Measurements from ENCODE around the gene RASSF4.
A peak's percentile ranks its signal among the peaks of the same experiment; 100 is the strongest.

The RASSF4 gene, protein sequence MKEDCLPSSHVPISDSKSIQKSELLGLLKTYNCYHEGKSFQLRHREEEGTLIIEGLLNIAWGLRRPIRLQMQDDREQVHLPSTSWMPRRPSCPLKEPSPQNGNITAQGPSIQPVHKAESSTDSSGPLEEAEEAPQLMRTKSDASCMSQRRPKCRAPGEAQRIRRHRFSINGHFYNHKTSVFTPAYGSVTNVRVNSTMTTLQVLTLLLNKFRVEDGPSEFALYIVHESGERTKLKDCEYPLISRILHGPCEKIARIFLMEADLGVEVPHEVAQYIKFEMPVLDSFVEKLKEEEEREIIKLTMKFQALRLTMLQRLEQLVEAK

DNA sequence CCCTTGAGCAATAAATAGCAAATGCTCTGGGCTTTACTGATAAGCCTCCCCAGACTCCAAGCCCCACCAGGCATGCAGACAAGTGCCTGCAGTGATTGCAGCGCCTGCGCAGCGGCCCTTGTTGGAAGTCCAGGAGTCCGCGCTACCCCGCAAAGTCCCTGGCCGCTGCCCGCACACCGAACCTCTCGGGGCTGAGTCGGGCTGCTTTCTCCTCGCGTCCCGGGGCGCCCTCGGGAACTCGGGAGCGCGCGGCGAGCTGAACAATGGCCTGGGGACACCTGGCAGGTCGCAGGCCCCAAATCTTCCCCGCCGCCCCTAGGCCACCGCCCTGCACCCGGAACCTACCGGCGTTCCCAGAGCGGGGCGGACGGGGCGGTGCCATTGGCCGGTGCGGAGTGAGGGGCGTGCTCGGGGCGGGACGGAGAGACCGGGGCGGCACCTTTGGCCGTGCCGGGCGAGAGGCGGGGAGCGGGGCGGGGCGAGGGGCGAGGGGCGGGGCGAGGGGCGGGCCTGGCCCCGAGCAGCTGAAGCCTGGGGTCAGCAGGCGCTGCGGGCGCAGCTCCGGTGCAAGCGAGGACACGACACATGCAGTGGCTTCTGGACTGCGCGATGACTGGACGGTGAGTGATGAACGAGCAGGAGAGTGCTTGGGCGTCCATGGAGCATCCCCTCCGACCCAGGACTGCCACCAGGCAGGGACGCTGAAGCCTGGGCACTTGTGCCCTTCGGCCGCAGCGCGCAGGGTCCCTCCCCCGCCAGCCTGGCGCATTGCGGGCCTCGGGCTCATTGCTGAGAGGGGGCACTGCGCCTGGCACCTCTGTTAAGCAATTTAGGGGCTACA lies at the start of gene RASSF4:
RASSF4 (plus strand) TSS at position 556 of the 841 bp plus-strand sequence. CDS start 10,401 bp downstream, outside the sequence.
- Histone ChIP-seq H3K4me3 (ENCODE audit: low read length) (peak within 1 kb of the TSS; percentile 80), H3K4me1 (ENCODE audit: control insufficient read depth, insufficient read depth, low read length) (peaks cover 8% of the 10 kb centered on the region), H3K9ac (ENCODE audit: low read length) (peak within 1 kb of the TSS; percentile 36), H3K36me3 (ENCODE audit: control insufficient read depth, insufficient read depth, low read length) (peaks cover 5% of the 10 kb centered on the region), H3K27ac (ENCODE audit: low read depth, low read length) (peak within 1 kb of the TSS; percentile 85), H3K27me3 (ENCODE audit: control insufficient read depth, insufficient read depth, low read length) (no peaks in the 10 kb centered on the region)

DNA sequence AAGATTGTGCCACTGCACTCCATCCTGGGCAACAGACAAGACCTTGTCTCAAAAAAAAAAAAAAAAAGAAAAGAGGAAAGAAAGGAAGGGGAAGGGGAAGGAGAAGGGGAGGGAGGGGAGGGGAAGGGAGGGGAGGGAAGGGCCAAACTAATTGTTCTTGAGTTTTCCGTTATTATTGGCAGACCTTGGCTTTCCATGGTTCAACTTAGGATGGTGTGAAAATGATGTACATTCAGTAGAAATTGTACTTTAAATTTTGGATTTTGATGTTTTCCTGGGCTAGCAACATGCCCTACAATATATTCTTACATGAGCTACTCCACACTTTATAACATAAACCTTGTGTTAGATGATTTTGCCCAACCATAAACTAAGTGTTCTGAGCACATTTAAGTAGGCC lies 49.7 kb upstream of the RASSF4 start:
- H3K27ac ChIP-seq (ENCODE audit: low read depth, low read length) = no peak overlapping the region
- no peaks in the 10 kb centered on the region for H3K36me3 ChIP-seq (ENCODE audit: control insufficient read depth, insufficient read depth, low read length)
- H3K27me3 ChIP-seq (ENCODE audit: control insufficient read depth, insufficient read depth, low read length) = no peaks in the 10 kb centered on the region
- no peak overlapping the region for H3K4me3 ChIP-seq (ENCODE audit: low read length)
- H3K9ac ChIP-seq (ENCODE audit: low read length) = no peak overlapping the region
- H3K4me1 ChIP-seq (ENCODE audit: control insufficient read depth, insufficient read depth, low read length) = no peaks in the 10 kb centered on the region

DNA sequence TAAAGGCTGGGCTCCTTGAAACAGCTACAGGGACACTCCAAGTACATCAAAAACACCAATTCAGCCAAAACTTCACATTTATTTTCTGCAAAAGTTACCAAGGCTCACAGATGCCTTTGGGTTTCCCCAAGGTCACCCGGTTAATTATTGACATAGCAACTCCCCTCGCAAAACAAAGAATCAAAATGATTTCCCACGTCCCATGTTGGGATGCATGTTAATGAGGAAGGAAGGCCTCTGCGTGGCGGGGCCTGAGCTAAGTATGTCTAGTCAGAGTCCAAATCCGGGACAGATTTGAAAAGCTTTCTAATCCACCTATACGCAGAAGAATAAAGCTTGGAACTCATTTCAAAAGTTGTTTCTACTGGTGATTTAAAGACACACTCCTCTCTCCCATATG lies 49.0 kb upstream of the RASSF4 start:
- Histone ChIP-seq H3K36me3 (ENCODE audit: control insufficient read depth, insufficient read depth, low read length) (no peaks in the 10 kb centered on the region), H3K4me3 (ENCODE audit: low read length) (no peak overlapping the region), H3K27me3 (ENCODE audit: control insufficient read depth, insufficient read depth, low read length) (no peaks in the 10 kb centered on the region), H3K27ac (ENCODE audit: low read depth, low read length) (no peak overlapping the region), H3K9ac (ENCODE audit: low read length) (peak overlapping the region; percentile 3), H3K4me1 (ENCODE audit: control insufficient read depth, insufficient read depth, low read length) (no peaks in the 10 kb centered on the region)

DNA sequence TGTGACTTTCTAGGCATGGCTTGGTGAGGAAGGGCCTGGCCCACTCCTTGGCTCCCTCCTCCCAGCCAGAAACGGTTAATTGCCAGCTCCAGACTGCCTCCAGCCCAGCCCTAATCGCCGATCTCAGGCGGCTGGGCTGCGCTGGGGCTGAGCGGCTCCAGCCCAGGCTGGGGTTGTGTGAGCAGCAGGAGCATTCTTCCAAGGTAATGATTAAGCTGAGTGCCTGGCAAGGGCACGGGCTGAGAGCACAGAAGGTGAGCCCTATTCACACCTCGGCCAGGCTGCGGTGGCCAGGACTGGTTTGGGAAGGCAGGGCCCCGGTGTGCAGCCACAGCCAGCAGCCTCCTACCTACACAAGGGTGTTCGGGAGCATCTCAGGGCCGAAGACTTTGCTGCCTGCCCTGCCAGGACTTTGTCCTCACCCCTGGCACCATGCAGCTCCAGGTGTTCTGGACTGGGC lies 48.5 kb upstream of the RASSF4 start, which contains the start of gene TMEM72:
TMEM72 (plus strand) TSS at position 257 of the 460 bp plus-strand sequence; CDS start at position 433, 176 bp downstream.
- Histone ChIP-seq H3K36me3 (ENCODE audit: control insufficient read depth, insufficient read depth, low read length) (no peaks in the 10 kb centered on the region), H3K27ac (ENCODE audit: low read depth, low read length) (no peak within 1 kb of the TSS), H3K9ac (ENCODE audit: low read length) (peak within 1 kb of the TSS; percentile 3), H3K27me3 (ENCODE audit: control insufficient read depth, insufficient read depth, low read length) (no peaks in the 10 kb centered on the region), H3K4me1 (ENCODE audit: control insufficient read depth, insufficient read depth, low read length) (no peaks in the 10 kb centered on the region), H3K4me3 (ENCODE audit: low read length) (peak within 1 kb of the TSS; percentile 34)

DNA sequence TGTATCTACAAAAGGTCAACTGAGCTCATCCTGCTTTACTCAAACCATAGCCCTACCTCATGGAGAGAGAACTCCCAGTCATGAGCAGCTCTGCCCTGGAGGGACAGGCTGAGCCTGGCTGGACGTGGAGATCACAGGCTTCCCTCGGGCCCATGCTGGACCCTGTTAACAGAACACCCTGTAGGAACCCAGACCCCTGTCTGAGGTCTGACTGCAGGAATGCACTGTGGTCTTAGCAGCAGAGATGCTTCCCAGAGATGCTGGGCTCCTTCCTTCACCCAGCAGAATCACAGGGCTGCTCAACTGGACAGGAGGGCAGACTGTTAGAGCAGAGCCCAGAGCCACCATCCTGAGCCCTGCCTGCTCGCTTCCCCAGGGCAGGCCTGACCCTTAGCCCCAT lies 47.7 kb upstream of the RASSF4 start:
- H3K9ac ChIP-seq (ENCODE audit: low read length) = no peak overlapping the region
- H3K27me3 ChIP-seq (ENCODE audit: control insufficient read depth, insufficient read depth, low read length) = no peaks in the 10 kb centered on the region
- no peaks in the 10 kb centered on the region for H3K36me3 ChIP-seq (ENCODE audit: control insufficient read depth, insufficient read depth, low read length)
- H3K4me1 ChIP-seq (ENCODE audit: control insufficient read depth, insufficient read depth, low read length) = no peaks in the 10 kb centered on the region
- no peak overlapping the region for H3K27ac ChIP-seq (ENCODE audit: low read depth, low read length)
- H3K4me3 ChIP-seq (ENCODE audit: low read length) = no peak overlapping the region

DNA sequence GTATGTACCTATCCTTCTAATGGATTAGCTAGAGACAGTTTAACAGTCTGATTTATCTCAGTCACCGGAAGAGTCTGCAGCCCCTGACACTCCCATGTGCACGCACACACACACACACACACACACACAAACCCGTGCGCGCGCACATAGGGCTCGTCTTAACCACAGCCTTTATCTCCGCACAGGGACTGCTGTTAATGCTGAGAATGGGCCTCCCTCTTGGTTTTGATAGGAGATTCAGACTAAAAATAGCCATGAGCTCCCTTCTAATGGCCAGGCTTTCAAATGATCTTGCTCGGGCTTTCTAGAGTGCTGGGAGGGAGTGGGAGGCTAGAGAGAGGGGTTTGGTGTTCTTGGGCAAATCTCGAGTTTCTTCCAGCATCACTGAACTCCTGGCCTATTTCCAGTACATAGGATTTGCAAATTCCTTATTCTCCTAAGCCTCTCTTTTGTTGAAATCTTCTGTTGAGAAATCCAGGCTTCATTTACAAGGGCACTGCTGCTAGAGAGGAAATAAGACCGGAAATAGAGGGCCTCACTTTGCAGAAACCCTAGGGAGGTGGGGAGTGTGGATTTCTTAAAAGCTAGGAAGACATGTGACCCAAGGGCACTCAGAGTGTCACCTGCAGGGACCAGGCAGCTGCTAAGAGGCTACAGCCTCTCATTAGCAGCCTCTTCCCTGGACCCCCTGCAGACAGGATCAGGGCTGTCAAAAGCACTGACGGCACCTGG lies 46.1 kb upstream of the RASSF4 start:
- Histone ChIP-seq H3K4me1 (ENCODE audit: control insufficient read depth, insufficient read depth, low read length) (no peaks in the 10 kb centered on the region), H3K9ac (ENCODE audit: low read length) (no peak overlapping the region), H3K27ac (ENCODE audit: low read depth, low read length) (no peak overlapping the region), H3K27me3 (ENCODE audit: control insufficient read depth, insufficient read depth, low read length) (no peaks in the 10 kb centered on the region), H3K4me3 (ENCODE audit: low read length) (no peak overlapping the region), H3K36me3 (ENCODE audit: control insufficient read depth, insufficient read depth, low read length) (no peaks in the 10 kb centered on the region)

DNA sequence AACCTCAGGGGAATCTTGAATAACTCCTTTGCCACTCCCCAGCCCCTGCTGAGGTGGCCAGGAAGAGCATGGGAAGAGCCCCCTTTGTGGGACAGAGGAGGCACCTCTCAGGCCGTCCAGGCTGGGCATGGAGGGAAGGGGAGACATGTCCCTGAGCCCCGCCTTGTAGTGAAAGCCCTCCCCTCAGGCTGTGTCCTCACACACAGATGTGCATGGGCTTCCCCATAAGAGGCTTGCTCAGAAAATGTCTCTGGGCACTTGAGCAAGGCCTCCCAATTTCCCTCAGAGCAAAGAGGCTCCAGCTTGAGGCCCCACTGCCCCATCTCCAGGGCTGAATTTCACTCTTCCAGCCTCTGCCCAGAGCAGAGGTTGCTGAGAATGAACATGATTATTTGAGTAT lies 44.7 kb upstream of the RASSF4 start:
- Histone ChIP-seq H3K27ac (ENCODE audit: low read depth, low read length) (no peak overlapping the region), H3K27me3 (ENCODE audit: control insufficient read depth, insufficient read depth, low read length) (no peaks in the 10 kb centered on the region), H3K4me3 (ENCODE audit: low read length) (no peak overlapping the region), H3K9ac (ENCODE audit: low read length) (no peak overlapping the region), H3K4me1 (ENCODE audit: control insufficient read depth, insufficient read depth, low read length) (no peaks in the 10 kb centered on the region), H3K36me3 (ENCODE audit: control insufficient read depth, insufficient read depth, low read length) (no peaks in the 10 kb centered on the region)

DNA sequence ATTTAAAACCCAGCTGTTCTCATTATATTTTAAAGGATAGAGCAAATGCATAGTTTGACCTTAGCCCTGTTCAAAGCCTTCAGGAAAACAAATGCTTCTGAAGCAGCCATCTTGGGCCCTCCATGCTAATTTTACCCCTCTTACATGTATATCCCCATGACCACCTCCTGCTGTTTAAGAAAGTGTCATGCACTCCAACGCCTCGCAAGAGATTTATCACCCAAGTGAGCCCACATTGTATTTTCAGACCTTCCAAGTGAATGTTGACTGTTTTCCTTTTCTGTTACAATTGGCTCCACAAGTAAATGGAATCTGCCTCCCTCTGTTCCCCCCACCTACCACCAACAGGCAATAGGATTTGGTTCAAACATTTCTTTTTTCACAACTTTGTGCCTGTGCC lies 43.2 kb upstream of the RASSF4 start:
- no peaks in the 10 kb centered on the region for H3K4me1 ChIP-seq (ENCODE audit: control insufficient read depth, insufficient read depth, low read length)
- H3K27ac ChIP-seq (ENCODE audit: low read depth, low read length) = no peak overlapping the region
- no peak overlapping the region for H3K9ac ChIP-seq (ENCODE audit: low read length)
- H3K27me3 ChIP-seq (ENCODE audit: control insufficient read depth, insufficient read depth, low read length) = no peaks in the 10 kb centered on the region
- no peaks in the 10 kb centered on the region for H3K36me3 ChIP-seq (ENCODE audit: control insufficient read depth, insufficient read depth, low read length)
- H3K4me3 ChIP-seq (ENCODE audit: low read length) = no peak overlapping the region

DNA sequence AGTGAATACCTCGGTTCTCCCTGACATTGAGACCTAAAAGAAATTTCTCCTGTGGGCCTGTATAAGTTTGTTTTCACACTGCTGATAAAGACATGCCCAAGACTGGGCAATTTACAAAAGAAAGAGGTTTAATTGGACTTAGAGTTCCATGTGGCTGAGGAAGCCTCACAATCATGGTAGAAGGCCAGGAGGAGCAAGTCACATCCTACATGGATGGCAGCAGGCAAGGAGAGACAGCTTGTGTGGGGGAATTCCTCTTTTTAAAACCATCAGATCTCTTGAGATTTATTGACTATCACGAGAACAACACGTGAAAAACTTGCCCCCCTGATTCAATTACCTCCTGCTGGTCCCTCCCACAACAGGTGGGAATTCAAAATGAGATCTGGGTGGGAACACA lies 41.8 kb upstream of the RASSF4 start:
- no peaks in the 10 kb centered on the region for H3K27me3 ChIP-seq (ENCODE audit: control insufficient read depth, insufficient read depth, low read length)
- no peak overlapping the region for H3K9ac ChIP-seq (ENCODE audit: low read length)
- H3K4me3 ChIP-seq (ENCODE audit: low read length) = no peak overlapping the region
- H3K36me3 ChIP-seq (ENCODE audit: control insufficient read depth, insufficient read depth, low read length) = no peaks in the 10 kb centered on the region
- H3K27ac ChIP-seq (ENCODE audit: low read depth, low read length) = no peak overlapping the region
- no peaks in the 10 kb centered on the region for H3K4me1 ChIP-seq (ENCODE audit: control insufficient read depth, insufficient read depth, low read length)

DNA sequence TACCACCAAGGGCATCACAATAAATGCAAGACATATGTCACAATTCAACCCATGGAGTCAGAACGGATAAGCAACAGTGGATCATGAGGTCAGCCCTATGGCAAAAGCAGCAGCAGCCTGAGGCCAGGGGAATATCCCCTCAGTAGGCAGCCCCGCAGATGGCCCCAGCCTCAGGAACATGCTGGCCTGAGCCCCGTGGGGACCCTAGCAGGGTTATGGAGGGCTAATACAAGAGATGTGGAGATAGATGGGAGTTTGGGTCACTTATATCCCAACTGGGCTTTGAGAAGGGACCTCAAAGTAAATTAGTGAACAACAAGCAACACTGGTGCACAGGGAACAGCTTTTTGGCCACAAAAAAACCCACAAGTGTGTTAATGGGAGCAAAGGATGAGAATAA lies 39.4 kb upstream of the RASSF4 start:
- Histone ChIP-seq H3K27me3 (ENCODE audit: control insufficient read depth, insufficient read depth, low read length) (no peaks in the 10 kb centered on the region), H3K36me3 (ENCODE audit: control insufficient read depth, insufficient read depth, low read length) (no peaks in the 10 kb centered on the region), H3K4me3 (ENCODE audit: low read length) (no peak overlapping the region), H3K4me1 (ENCODE audit: control insufficient read depth, insufficient read depth, low read length) (no peaks in the 10 kb centered on the region), H3K27ac (ENCODE audit: low read depth, low read length) (no peak overlapping the region), H3K9ac (ENCODE audit: low read length) (no peak overlapping the region)

DNA sequence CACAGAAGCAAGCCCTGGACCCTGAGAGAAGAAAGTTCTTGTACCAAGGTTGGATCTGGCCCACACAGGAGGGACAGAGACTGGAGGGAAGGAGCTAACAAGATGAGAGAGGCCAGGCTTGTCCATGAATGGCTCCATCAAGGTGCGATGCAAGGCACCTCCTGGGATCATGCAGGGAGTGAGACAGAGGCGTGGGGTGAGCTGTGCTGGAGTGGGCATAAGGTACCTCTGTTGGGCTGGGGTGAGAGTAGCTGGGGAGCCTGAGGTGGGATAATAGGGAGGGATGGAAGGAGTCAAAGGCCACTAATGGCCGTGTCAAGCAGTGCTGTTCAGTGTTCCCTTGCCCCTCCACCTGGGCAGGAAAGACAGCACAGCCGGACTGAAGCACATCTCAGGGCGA lies 38.5 kb upstream of the RASSF4 start:
- no peak overlapping the region for H3K9ac ChIP-seq (ENCODE audit: low read length)
- H3K27ac ChIP-seq (ENCODE audit: low read depth, low read length) = no peak overlapping the region
- H3K4me1 ChIP-seq (ENCODE audit: control insufficient read depth, insufficient read depth, low read length) = no peaks in the 10 kb centered on the region
- H3K36me3 ChIP-seq (ENCODE audit: control insufficient read depth, insufficient read depth, low read length) = no peaks in the 10 kb centered on the region
- no peak overlapping the region for H3K4me3 ChIP-seq (ENCODE audit: low read length)
- no peaks in the 10 kb centered on the region for H3K27me3 ChIP-seq (ENCODE audit: control insufficient read depth, insufficient read depth, low read length)

DNA sequence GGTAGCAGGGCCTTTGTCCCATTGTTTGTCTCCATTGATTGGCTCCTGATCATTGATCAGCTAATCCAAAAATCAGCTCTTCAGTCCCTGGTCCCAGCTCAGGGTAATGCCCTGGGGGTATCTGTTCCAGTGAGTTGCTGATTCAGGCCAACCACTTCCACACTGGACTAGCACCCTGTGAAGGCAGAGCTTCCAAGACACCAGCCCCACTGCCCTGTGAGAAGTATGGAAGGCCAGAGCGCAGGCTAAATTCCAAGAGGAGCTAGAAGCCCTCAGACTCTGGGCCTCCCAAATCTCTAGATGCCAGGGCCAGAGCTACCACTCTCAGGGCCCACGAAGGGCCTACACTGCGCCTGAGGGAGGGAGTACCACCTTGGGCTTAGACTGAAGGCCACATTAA lies 38.1 kb upstream of the RASSF4 start:
- H3K27ac ChIP-seq (ENCODE audit: low read depth, low read length) = no peak overlapping the region
- H3K9ac ChIP-seq (ENCODE audit: low read length) = no peak overlapping the region

More for the DNA sequence above, 38.1 kb upstream of the RASSF4 start:
- no peaks in the 10 kb centered on the region for H3K4me1 ChIP-seq (ENCODE audit: control insufficient read depth, insufficient read depth, low read length)
- H3K27me3 ChIP-seq (ENCODE audit: control insufficient read depth, insufficient read depth, low read length) = no peaks in the 10 kb centered on the region
- no peaks in the 10 kb centered on the region for H3K36me3 ChIP-seq (ENCODE audit: control insufficient read depth, insufficient read depth, low read length)
- no peak overlapping the region for H3K4me3 ChIP-seq (ENCODE audit: low read length)

All from rectal smooth muscle tissue (tissue), 1 donor.